Ishikawa (cell line): Measurements from ENCODE around the gene ATP6AP1.

Experiments
- CEBPB ChIP-seq: IDR thresholded peaks from 2 replicates; pipeline ENCODE4 v1.6.1; 2012
- CREB1 ChIP-seq: IDR thresholded peaks from 2 replicates; pipeline ENCODE4 v1.6.1; 2012; ENCODE audit warnings: low read depth
- EGR1 ChIP-seq: IDR thresholded peaks from 2 replicates; pipeline ENCODE4 v1.6.1; 2012
- EP300 ChIP-seq: IDR thresholded peaks from 2 replicates; pipeline ENCODE4 v1.6.1; 2012; ENCODE audit warnings: borderline replicate concordance
- FOXM1 ChIP-seq: IDR thresholded peaks from 2 replicates; pipeline ENCODE4 v1.6.1; 2012; ENCODE audit warnings: low read depth, borderline replicate concordance
- MAX ChIP-seq: IDR thresholded peaks from 2 replicates; pipeline ENCODE4 v1.6.1; 2012
- RAD21 ChIP-seq: IDR thresholded peaks from 2 replicates; pipeline ENCODE4 v1.6.1; 2012; ENCODE audit warnings: low read depth
- REST ChIP-seq: IDR thresholded peaks from 2 replicates; pipeline ENCODE4 v1.6.1; 2012; ENCODE audit warnings: low read depth, mild to moderate bottlenecking
- TAF1 ChIP-seq: IDR thresholded peaks from 2 replicates; pipeline ENCODE4 v1.6.1; 2012; ENCODE audit warnings: low read depth, mild to moderate bottlenecking
- TCF12 ChIP-seq: IDR thresholded peaks from 2 replicates; pipeline ENCODE4 v1.6.1; 2012; ENCODE audit warnings: low read depth
- TEAD4 ChIP-seq: IDR thresholded peaks from 2 replicates; pipeline ENCODE4 v1.6.1; 2012
- USF1 ChIP-seq: IDR thresholded peaks from 2 replicates; pipeline ENCODE4 v1.6.1; 2012
- YY1 ChIP-seq: IDR thresholded peaks from 2 replicates; pipeline ENCODE4 v1.6.1; 2012; ENCODE audit warnings: low read depth
- ZBTB7A ChIP-seq: IDR thresholded peaks from 2 replicates; pipeline ENCODE4 v1.6.1; 2012; ENCODE audit warnings: low read depth

GRCh38 chrX:154440623-154441357, 12.3 kb downstream of the ATP6AP1 start:
- TF ChIP-seq YY1 (no peak), EP300 (no peak), ZBTB7A (no peak), RAD21 (no peak), REST (no peak), CEBPB (no peak), TCF12 (no peak), EGR1 (no peak), FOXM1 (no peak), TAF1 (no peak), TEAD4 (no peak), MAX (no peak), CREB1 (no peak), USF1 (no peak)
